Testis (tissue), 3 donors: ENCODE data around the gene BSPRY. TPM values are rescaled to one million over a fixed set of nuclear protein-coding genes. Genes with fewer than 3 reads are reported as not detected.

Experiments
- DNase-seq: peaks from one replicate; pipeline ENCODE4 v3.0.0-alpha.2; 2019
- H3K27ac ChIP-seq, 2 donors: fragments of 200-600 bp; sonication (generic); one replicate each; pipeline ENCODE4 v1.5.1; 2019
- H3K27me3 ChIP-seq: fragments of 200-600 bp; sonication (generic); one replicate; pipeline ENCODE4 v1.5.1; 2019
- H3K36me3 ChIP-seq: fragments of 200-600 bp; sonication (generic); one replicate; pipeline ENCODE4 v1.5.1; 2017; ENCODE audit warnings: low read depth; ENCODE audit errors: missing control alignments
- H3K4me1 ChIP-seq: fragments of 200-600 bp; sonication (generic); one replicate; pipeline ENCODE4 v1.5.1; 2019
- H3K4me3 ChIP-seq, 2 donors: fragments of 200-600 bp; sonication (generic); one replicate each; pipeline ENCODE4 v1.5.1; 2017 to 2019
- H3K9me3 ChIP-seq: fragments of 200-600 bp; sonication (generic); one replicate; pipeline ENCODE4 v1.5.1; 2017
- CTCF ChIP-seq, 3 experiments: fragments of 450-650 bp in 2 of 3; fragments of 200-600 bp in 1 of 3; sonication (generic) in 1 of 3; IDR thresholded peaks; one replicate each; pipeline ENCODE4 v1.5.1; 2016 to 2019; ENCODE audit warnings: antibody characterized with exemption in 3 of 3, mild to moderate bottlenecking in 2 of 3, moderate library complexity in 1 of 3
- POLR2A ChIP-seq: fragments of 450-650 bp; IDR thresholded peaks from one replicate; pipeline ENCODE4 v1.6.1; 2017; ENCODE audit warnings: antibody characterized with exemption, mild to moderate bottlenecking, moderate library complexity
- WGBS, 2 donors: methylation state at CpG; one replicate each; pipeline ENCODE4 v1.1.5; 2018; 5-methylcytosine and 5-hydroxymethylcytosine counted together
- intact Hi-C: fragments of 100-400 bp; cut with DNase I; formaldehyde crosslinking; loops from one replicate; pipeline ENCODE4 v1.15.1; 2023; ENCODE audit warnings: low total_unique reads
- polyA plus RNA-seq: library from polyadenylated mRNA; stranded (reverse); fragments of 350-450 nt; fragmentation: Illumina TruSeq; extraction: RNeasy Lipid Tissue Mini Kit (QIAGEN cat#74804); gene quantifications from one replicate; pipeline ENCODE4 v1.2.3, GENCODE V29; 2014; ENCODE audit warnings: low read depth, low replicate concordance; ENCODE audit not compliant: insufficient read depth
- total RNA-seq, 2 donors: library from RNA; depleted of rRNA; stranded (reverse); fragments of >200 nt; gene quantifications; one replicate each; pipeline ENCODE4 v1.2.3, GENCODE V29; 2016

BSPRY gene
- total and polyA plus RNA-seq, 3 donors from 2014 or later: 4.5 to 14.2 (median 8.8) TPM

DNA sequence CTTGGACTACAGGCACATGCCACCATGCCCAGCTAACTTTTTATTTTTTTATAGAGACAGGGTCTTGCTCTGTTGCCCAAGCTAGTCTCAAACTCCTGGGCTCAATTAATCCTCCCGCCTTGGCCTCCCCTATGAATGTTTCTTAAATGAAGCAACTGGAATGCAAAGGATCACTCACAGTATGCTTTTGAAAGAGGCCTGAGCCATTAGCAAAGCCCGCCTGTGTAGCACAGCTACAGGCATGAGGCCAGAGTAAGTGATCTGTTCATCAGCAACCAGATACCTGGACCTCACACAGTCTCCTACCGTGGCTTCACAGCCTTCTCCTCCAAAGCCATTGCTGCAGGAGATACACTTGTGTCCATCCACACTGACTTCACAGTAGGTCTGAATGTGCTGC, 29.3 kb upstream of the BSPRY start:
- no peak overlapping the region for H3K27ac ChIP-seq
- no peaks in the 10 kb centered on the region for H3K36me3 ChIP-seq
- H3K27me3 ChIP-seq: no peaks in the 10 kb centered on the region
- intact Hi-C loops: no loop called here
- H3K9me3 ChIP-seq: no peaks in the 10 kb centered on the region
- no peak for DNase-seq
- H3K4me1 ChIP-seq: no peaks in the 10 kb centered on the region
- H3K4me3 ChIP-seq: no peak overlapping the region
- WGBS, 2 donors: 92 to 100% methylated on average over 2 to 3 of the region's 3 CpGs
- TF ChIP-seq CTCF (IDR thresholded peaks at IDR 0.05) (no peak), POLR2A (no peak)

DNA sequence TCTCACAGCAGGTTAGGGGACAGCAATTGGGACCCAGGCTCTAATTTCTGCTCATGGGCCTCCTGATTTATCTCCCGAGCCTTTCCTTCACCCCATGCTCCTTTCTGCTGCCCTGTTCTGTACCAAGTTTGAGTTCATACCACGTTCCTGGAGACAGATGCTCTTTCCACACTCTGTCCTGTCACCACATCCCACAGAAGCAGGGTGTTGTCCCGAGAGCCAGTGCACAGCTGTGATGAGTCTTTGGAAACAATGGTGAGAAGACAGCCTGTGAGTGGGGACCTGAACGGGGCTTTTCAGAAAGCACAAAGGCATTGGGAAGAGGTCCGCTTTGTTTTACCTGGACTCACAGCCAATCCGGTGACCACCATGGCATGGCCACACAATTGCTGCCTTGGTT, 26.7 kb upstream of the BSPRY start:
- H3K4me3 ChIP-seq: no peak overlapping the region
- H3K4me1 ChIP-seq: no peaks in the 10 kb centered on the region
- H3K9me3 ChIP-seq: no peaks in the 10 kb centered on the region
- intact Hi-C loops: no loop called here
- WGBS, 2 donors: 91 to 93% methylated on average over 6 of the region's 6 CpGs
- H3K27me3 ChIP-seq: no peaks in the 10 kb centered on the region
- no peaks in the 10 kb centered on the region for H3K36me3 ChIP-seq
- TF ChIP-seq CTCF (IDR thresholded peaks at IDR 0.05) (no peak), POLR2A (no peak)
- no peak overlapping the region for H3K27ac ChIP-seq
- no peak for DNase-seq

- 94 to 97% methylated on average over 4 of the region's 4 CpGs for WGBS, 2 donors
- H3K4me1 ChIP-seq: no peaks in the 10 kb centered on the region
- H3K27me3 ChIP-seq: no peaks in the 10 kb centered on the region
- no peaks in the 10 kb centered on the region for H3K36me3 ChIP-seq
- no peak overlapping the region for H3K4me3 ChIP-seq
- no peaks in the 10 kb centered on the region for H3K9me3 ChIP-seq
- no peak for DNase-seq
- TF ChIP-seq POLR2A (no peak), CTCF (IDR thresholded peaks at IDR 0.05) (no peak)
- H3K27ac ChIP-seq: no peak overlapping the region
- intact Hi-C loops: no loop called here
Measured at GRCh38 chr9:113326230-113326629, 23.1 kb upstream of the BSPRY start.

DNA sequence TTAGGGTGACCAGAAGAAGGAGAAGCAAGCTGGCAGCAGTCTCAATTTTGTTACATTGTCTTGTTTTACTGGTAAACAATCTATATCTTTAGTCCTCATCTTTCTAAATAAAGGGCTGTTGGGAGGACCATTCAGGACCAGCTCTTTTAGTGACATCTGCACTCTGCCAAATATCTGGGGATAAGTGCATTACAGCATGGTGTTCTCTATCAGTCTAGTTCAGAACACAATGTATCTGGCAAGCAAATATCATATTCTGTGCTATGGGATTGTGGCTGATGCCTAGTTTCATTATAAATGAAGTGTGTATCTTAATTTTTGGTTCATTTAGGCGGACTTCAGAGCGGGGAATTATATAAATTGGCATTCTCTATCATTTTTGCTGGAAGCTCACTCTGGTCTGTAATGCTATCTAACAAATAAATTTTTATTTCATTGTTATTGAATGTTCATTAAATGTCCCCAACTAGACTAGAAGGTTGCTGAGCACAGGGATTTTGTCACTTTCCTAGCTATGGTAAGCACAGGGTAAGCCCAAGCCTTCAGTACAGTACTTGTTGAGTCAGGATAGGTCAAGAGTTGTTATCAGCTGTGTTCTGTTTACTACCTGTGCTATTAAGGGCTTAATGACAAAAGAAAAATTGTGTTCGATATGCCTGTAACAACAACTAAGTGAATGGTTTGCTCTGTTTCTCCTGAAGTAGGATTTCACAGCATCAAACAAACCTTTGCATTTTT, 21.1 kb upstream of the BSPRY start:
- no peak overlapping the region for H3K27ac ChIP-seq
- WGBS, 2 donors: 51 to 68% methylated on average over 3 of the region's 3 CpGs
- no peak overlapping the region for H3K4me3 ChIP-seq
- H3K9me3 ChIP-seq: no peaks in the 10 kb centered on the region
- no peaks in the 10 kb centered on the region for H3K4me1 ChIP-seq
- no peaks in the 10 kb centered on the region for H3K27me3 ChIP-seq
- TF ChIP-seq POLR2A (no peak), CTCF (IDR thresholded peaks at IDR 0.05) (no peak)
- DNase-seq: no peak
- H3K36me3 ChIP-seq: no peaks in the 10 kb centered on the region
- intact Hi-C loops: no loop called here

DNA sequence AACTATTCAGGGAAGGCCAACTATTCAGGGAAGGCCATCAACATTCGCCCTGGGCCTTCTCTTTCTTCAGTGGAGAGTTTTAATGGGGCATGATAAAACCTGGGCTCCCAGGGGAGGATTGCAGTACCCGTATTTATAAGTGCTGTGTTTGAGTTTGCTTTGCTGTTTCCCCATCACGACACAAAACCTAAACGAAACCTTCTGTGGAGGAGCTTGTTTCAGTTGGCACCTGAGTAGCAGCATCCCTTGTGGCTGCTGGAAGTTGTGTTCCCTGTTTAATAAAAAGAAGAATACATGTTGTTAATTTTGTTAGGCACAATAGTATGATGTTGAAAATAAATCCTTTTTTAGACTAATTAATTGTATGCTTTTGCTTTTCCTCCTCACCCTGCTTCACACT, 17.6 kb upstream of the BSPRY start:
- Histone ChIP-seq H3K36me3 (no peaks in the 10 kb centered on the region), H3K4me3 (no peak overlapping the region), H3K4me1 (no peaks in the 10 kb centered on the region), H3K27ac (no peak overlapping the region), H3K9me3 (no peaks in the 10 kb centered on the region), H3K27me3 (no peaks in the 10 kb centered on the region)
- no peak for TF ChIP-seq CTCF (IDR thresholded peaks at IDR 0.05)
- TF ChIP-seq POLR2A: no peak
- no peak for DNase-seq
- 70 to 76% methylated on average over 4 of the region's 4 CpGs for WGBS, 2 donors
- intact Hi-C loops: no loop called here
